Measurements from ENCODE around the gene NR2E1. TPM values are rescaled to one million over a fixed set of nuclear protein-coding genes. Genes with fewer than 3 reads are reported as not detected.

Gene NR2E1
- total and polyA plus RNA-seq, 2 of the 13 experiments (the other 11 are each of a cell fraction or from before 2014, with no cell fraction given) = not detected

DNA sequence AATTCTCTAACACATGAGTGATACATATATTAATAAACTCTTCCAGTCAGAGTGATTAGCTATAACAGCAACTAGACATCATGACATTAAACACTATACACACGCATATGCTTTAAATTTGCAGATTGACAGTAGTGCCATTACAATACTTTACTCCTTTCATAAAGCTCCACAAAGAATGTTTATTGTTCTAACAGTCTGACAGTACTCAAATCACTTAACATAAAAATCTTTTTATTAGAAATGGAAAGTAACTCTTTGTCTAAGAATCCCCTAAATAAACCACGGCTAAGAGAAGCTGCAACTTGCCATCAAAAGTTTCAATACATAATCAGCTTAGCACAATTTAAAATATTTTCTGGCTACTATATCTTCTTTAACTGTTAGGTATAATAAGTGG is 71.0 kb downstream of the NR2E1 start:
- DNase-seq (ENCODE audit: low spot score) = no peak
- BruUV-seq (replicated peaks) = no TSS peak
- Histone ChIP-seq H3K36me3 (replicated peaks in 1 of 2; ENCODE audit: control insufficient read depth in 1 of 2, insufficient read depth in 2 of 2, low read length in 2 of 2) (peaks cover 2 to 17% of the 10 kb centered on the region in 2 experiments; a peak in 3 of 5 replicates), H3K4me3 (replicated peaks in 1 of 3; ENCODE audit: insufficient read depth in 1 of 3, low read depth in 2 of 3, low read length in 3 of 3) (no peak overlapping the region), H3K27ac (ENCODE audit: extremely low read length, insufficient read depth, low read length) (no peak overlapping the region), H2AFZ (ENCODE audit: low read length) (no peak overlapping the region), H3K9me3 (ENCODE audit: low read length) (no peaks in the 10 kb centered on the region), H3K79me2 (ENCODE audit: insufficient read depth, low read length) (peaks cover 18% of the 10 kb centered on the region), H4K20me1 (ENCODE audit: insufficient read depth, low read length) (no peaks in the 10 kb centered on the region), H3K4me2 (ENCODE audit: low read depth, low read length) (no peak overlapping the region), H3K4me1 (ENCODE audit: insufficient read depth, low read length) (peaks cover 23% of the 10 kb centered on the region), H3K27me3 (ENCODE audit: control insufficient read depth in 1 of 2, insufficient read depth in 2 of 2, low read length in 2 of 2) (no peaks in the 10 kb centered on the region), H3K9ac (ENCODE audit: insufficient read depth, low read depth, low read length) (no peak overlapping the region)
- in situ Hi-C loops (cut with HindIII; ENCODE audit: extremely low pct_ligation_motif_present, low pct_unique_long_range_greater_than_20kb) = no loop called here
- TF ChIP-seq TMF1 (CRISPR knock-in tag; IDR thresholded peaks at IDR 0.05; ENCODE audit: low read depth) = no peak
- no peak for TF ChIP-seq HOXA9 (CRISPR knock-in tag; IDR thresholded peaks at IDR 0.05; ENCODE audit: borderline replicate concordance)
- TF ChIP-seq ZNF451 (CRISPR knock-in tag; IDR thresholded peaks at IDR 0.05) = no peak
- no peak for TF ChIP-seq ZNF644 (CRISPR knock-in tag; IDR thresholded peaks at IDR 0.05; ENCODE audit: low read depth)
- TF ChIP-seq PAWR (CRISPR knock-in tag; IDR thresholded peaks at IDR 0.05; ENCODE audit: borderline replicate concordance) = no peak
- TF ChIP-seq SMARCE1 (IDR thresholded peaks at IDR 0.05; ENCODE audit: borderline replicate concordance) = no peak
- TF ChIP-seq ZNF138 (CRISPR knock-in tag; IDR thresholded peaks at IDR 0.05; ENCODE audit: low read depth) = no peak
- TF ChIP-seq FOXK2 (IDR thresholded peaks at IDR 0.05) = no peak
- no peak for TF ChIP-seq ZNF512B (CRISPR knock-in tag; IDR thresholded peaks at IDR 0.05; ENCODE audit: borderline replicate concordance)
- TF ChIP-seq ZNF354B (CRISPR knock-in tag; IDR thresholded peaks at IDR 0.05) = no peak
- TF ChIP-seq U2AF2 (IDR thresholded peaks at IDR 0.05; ENCODE audit: low read depth, low read length) = no peak
- intact Hi-C loops (cut with micrococcal nuclease; ENCODE audit: unreplicated experiment) = no loop called here
- CTCF ChIA-PET (ENCODE audit: low intra/inter-chr PET ratio, low total read pairs) = no interaction called here
- 46% methylated on average over 2 of the region's 2 CpGs for WGBS (ENCODE audit: low lambda C conversion rate)
- FAIRE-seq = no peak
- ATAC-seq = no peak
- POLR2A ChIA-PET = no interaction called here
